GM18868 (cell line): ENCODE results near the gene F3.
A peak's percentile ranks its signal among the peaks of the same experiment; 100 is the strongest.

Experiments
- ATAC-seq: cut with Tn5 transposase; IDR thresholded peaks from one replicate; pipeline ENCODE4 v1.9.1; 2021; ENCODE audit warnings: mild to moderate bottlenecking, moderate library complexity; ENCODE audit not compliant: unreplicated experiment

Gene F3

GRCh38 chr1:94553323-94553730 lies 11.8 kb upstream of the F3 start:
- no peak for ATAC-seq

- peak; percentile 42 for ATAC-seq
Observed at GRCh38 chr1:94552071-94552586, 10.6 kb upstream of the F3 start.

DNA sequence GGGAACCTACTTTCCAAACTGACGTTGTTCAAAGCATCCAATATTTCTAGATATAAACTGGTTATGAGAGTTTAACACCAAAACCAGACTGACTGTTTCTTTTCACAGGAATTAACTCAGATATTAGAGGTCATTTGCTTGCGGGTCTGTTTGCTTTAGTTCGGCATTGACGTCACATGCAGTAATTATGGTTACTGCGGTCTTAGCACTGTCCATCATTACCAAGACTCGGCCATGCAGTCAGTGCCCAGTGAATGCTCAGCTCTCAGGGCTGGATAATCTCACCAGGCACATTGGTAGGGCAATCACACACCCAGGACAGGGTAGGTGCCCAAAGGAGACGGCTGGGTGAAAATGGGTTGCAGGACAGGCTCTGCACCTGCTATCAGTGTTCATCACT lies 9.9 kb upstream of the F3 start:
- no peak for ATAC-seq

DNA sequence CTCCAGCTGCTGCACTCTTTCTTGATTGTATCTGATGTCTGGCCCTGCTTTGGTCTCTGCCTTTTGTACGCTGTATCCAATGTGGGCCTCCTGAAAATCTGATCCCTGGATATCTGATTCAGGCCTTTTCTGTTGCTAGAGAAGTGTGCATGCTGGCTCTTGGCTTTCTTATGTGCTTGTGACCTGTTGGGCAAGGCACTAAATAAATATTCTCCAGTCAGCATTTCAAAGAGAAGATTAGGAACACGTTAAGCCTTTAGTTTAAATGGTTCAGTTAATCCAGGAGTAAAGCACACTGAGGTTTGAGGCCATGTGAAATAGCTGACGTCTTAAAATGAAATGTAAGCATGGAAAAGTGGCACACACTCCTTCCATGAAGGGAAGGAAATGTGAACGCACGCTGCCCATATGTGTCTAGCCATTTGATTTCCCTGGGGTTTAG lies 9.3 kb upstream of the F3 start:
- no peak for ATAC-seq

DNA sequence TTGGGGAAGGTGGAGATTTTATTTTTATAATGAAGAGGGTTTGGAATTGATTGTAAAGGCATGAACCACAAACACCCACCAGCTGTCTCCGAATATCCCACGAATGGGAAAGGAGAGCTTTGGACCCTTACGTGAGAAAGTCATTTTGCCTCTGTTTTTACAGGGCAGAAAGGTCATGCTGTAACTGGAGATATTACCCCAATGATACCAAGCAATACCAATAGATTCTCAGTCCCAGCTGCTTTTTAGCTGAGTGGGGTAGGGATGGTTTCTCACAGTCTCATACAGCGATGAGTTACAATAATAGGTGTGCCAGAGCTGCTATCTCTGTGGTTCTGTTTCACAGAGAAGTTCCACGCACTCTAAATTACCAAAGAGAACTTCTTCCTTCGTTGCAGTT lies 8.8 kb upstream of the F3 start:
- ATAC-seq: no peak

- ATAC-seq: no peak
Observed at GRCh38 chr1:94549706-94550105, 8.1 kb upstream of the F3 start.

DNA sequence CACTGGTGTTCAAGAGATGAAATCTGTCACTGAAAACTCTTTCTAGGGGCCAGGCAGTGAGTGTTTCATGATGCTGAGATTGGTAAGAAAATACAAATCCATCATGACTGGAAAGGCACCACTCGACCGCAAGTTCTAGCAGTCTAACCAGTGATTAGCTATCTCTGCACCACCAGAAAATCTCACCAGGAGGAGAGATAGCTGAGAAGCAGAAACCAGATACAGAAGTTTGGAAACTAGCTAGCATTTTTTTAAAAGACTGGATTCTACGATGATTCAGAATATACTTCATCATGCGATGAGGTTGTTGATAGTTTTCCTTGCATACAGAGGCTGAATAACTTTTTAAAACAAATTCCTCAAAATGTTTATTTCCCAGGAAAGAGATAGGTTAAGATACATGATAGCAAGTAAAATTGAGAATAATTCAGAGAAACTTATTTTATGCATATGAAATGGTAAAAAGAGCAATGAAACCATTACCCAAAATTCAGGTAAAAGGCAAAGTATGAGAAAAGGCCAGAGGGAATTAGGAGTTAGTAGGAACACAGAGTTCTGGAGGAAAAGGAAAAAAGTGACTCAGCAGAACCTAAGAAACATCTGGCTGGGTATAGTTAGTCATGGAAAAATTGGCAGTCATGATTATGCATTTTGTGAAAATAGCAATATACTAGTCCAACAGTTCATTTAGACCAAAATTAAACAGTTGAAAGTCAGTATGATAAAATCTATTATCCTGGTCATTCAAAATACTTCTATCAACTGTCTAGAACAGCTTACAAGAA lies 3.3 kb upstream of the F3 start:
- no peak for ATAC-seq

DNA sequence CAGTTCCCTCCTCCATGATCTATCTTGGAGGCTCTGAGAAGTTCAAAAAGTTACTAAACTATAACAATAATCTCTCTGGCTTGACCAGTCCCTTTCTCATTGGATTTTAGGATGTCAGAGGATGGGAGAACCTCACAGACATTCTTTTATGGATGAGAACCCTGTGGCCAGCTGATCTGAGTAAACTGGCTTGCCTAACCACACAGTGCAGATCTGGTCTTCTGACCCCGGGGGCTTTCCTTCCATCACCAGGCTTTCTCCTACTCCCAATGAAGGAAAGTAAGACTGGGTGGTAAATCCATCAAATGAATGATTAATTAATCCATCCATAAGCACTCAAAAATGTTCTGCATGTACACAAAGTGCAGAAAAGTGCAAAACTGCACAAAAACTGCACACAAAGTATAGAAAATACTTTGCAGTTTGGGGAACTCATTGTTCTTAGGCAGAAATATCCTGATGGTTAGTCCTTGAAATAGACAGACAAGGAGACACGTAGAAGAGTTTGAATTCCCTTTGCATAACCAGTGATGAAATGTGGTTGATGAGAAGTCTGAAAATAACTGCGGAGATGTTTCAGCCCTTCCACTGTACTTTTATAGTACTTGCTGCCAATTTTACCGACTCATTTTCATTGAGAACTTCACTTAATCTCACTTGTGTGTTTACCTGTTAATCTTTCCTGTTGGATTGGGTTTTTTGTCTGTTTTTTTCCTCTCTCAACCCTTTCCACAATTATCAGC lies 2.5 kb upstream of the F3 start:
- ATAC-seq: no peak

DNA sequence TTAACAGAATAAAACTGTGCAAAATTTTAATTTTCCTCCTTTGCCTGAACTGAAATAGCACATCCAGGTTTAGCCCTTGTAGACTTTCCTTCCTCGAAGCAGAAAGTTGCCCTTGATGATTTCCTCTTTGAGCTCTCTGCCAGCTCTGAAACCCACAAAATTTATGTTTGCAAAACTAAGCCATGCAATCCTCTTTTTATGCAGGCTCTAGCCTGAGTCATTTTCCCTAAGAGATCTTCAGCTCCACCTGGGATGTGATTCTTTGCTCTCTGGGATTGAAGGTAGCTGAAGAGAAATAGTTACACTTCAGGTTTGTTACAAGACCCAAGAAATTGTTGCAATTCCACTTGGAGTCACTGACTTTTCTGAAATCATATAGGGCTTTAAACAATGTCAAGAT lies 1.4 kb upstream of the F3 start:
- ATAC-seq: no peak

GRCh38 chr1:94542088-94542870 lies 720 bp upstream of the F3 start:
- ATAC-seq: peak; percentile 20

GRCh38 chr1:94540440-94541245 lies 916 bp downstream of the F3 start:
- no peak for ATAC-seq

GRCh38 chr1:94539496-94539895 lies 2.1 kb downstream of the F3 start:
- no peak for ATAC-seq

DNA sequence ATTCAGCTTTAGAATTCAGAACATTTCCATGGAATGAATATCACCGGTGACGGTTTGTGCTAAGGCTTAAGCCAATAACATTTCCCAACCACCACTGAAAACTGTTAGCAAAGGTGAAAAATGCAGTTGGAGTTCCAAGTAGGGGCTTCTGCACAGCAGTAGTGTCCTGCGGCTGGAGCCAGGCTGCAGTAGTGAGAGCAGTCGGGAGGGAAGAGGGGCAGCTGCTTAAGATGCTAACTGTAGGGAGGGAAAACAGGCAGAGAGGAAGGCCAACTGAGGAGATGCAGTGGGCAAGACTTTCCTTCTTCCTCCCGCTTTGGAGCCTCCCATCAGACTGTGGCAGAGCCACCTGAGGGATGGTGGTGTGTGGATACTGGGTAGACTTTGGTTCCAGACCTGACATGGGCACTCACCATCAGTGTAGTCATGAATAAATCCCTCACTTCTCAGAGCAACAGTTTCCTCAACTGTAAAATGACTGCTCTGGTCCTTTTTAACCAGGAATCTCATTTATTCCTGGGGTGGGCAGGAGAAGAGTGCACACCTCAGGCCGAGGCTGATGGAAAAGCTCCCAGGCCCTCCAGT lies 3.2 kb downstream of the F3 start:
- no peak for ATAC-seq

DNA sequence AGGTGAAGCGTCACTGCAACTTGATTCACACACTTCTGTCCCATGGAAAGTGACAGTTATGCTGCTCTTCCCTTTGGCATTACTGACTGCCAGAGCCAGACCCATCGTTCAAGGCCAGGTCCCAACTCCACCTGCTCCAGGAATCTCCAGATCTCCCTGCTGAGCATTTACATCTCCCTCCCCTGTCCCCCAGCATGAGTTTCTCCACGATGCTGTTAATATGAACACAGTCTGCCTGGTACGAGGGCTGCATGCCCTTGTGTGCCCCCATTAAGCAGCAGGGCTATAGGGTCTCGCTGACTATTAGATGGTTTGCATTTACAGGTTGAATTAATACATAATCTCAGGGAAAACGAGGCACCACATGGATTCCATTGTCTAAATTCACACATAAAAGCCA lies 4.3 kb downstream of the F3 start:
- ATAC-seq: no peak

- no peak for ATAC-seq
Observed at GRCh38 chr1:94535879-94536278, 5.7 kb downstream of the F3 start.

DNA sequence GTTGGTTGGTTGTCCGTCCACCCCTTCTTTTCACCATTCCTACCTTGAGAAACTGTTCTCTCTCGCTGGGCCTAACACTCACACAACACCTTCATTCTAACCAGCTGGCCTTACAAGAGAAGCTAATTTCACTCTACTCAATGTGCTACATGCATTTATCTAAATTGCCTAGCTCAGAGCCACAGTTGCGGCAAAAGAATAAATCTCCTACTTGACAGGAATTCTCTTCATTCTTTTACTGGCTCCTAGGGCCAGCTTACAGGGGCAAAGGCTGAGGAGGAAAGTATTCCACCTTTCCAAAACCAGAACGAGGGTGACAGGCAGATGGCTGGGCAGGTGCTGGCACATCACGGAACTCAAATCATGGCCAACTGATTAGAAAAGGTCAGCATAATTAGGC lies 6.5 kb downstream of the F3 start:
- ATAC-seq: no peak

DNA sequence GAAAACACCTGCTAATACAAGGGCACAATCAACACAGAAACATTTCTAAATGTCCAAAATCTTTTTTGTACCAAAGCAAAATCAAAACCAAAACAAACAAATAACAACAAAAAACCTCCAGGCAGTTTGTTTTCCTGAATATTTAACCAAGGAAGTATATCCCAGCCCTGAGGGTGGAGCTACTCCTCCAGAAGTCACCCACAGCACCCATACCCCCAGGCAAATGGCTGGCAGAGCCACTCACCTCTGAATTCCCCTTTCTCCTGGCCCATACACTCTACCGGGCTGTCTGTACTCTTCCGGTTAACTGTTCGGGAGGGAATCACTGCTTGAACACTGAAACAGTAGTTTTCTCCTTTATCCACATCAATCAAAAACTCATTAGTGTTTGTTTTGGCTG lies 9.5 kb downstream of the F3 start:
- ATAC-seq: no peak

DNA sequence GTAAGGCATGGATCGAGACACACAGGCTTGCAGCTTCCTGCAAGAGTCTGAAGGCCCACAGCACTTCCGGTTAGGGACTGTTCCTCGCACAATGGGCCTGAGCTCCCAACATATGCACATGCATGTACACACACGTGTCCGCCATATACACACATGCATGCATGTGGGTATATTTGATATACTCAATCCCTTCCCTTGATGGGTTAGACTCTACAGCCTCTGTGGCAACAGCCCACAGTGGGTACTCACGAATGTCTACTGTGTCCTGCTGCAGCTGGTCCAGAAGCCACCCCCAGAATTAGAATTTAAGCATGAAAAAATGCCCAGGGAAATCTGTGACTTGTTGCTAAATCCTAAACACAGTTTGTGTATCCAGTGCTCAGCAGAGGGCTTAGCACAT lies 9.9 kb downstream of the F3 start:
- ATAC-seq: no peak

DNA sequence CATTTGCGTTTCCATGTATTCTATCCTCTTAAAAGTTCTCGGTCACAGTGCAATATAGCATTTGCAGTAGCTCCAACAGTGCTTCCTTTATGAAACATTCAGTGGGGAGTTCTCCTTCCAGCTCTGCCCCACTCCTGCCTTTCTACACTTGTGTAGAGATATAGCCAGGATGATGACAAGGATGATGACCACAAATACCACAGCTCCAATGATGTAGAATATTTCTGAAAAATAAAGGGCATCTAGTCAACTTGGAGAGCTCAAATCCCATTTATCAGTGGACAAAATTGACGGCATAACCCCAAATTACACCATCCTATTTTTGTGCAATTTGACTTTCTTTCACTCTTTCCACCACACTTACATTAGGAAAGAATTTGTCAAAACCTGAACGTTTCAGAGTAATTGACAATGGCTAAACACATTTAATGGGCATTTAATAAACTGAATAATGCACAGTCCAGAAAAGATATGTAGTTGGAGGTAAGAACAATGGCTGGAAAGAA lies 11.1 kb downstream of the F3 start:
- no peak for ATAC-seq

DNA sequence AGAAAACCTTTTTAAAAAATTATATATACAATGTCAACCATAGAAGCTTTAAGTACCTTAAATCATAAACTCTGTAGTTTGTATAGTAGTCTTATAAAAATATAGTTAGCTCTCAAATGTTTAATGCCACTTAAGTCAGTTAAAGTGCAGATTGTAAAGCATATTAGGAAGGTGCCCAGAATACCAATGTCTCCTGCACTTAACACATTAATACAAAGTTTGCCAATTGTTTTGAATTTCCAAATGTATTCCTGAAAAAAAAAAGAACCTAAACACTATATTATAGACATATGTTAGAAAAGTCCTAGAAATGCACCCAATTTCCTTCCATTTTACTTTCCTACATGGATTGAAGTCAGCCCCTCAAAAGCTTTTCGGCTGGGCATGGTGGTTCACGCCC lies 12.1 kb downstream of the F3 start:
- no peak for ATAC-seq
